HAP-1 (cell line): ENCODE measurements around the gene ARHGEF28.

Source experiments
- DNase-seq, 2 experiments: peaks; one replicate each; pipeline ENCODE4 v3.0.0-alpha.2; 2016 to 2020; ENCODE audit warnings: low spot score in 2 of 2
- H3K27me3 ChIP-seq: fragments of 250-450 bp; sonication (Bioruptor Pico); 2 replicates; pipeline ENCODE4 v1.5.1; 2020; ENCODE audit warnings: low read depth, mild to moderate bottlenecking, moderate library complexity
- H3K36me3 ChIP-seq: fragments of 250-450 bp; sonication (Bioruptor Pico); replicated peaks from 2 replicates; pipeline ENCODE4 v1.5.1; 2020; ENCODE audit warnings: mild to moderate bottlenecking
- H3K4me1 ChIP-seq: fragments of 250-450 bp; sonication (Bioruptor Pico); 2 replicates; pipeline ENCODE4 v1.5.1; 2020; ENCODE audit warnings: mild to moderate bottlenecking
- H3K4me3 ChIP-seq: fragments of 250-450 bp; sonication (Bioruptor Pico); 2 replicates; pipeline ENCODE4 v1.5.1; 2020; ENCODE audit warnings: mild to moderate bottlenecking, moderate library complexity
- H3K9me3 ChIP-seq: fragments of 250-450 bp; sonication (Bioruptor Pico); 2 replicates; pipeline ENCODE4 v1.5.1; 2020; ENCODE audit warnings: mild to moderate bottlenecking, moderate library complexity
- in situ Hi-C: fragments of 300-500 bp; cut with MboI; formaldehyde crosslinking; loops from 3 replicates; pipeline ENCODE4 v1.14.3; 2020; ENCODE audit warnings: low sequenced_read_pairs, inconsistent platforms, mixed read lengths

ARHGEF28 gene

GRCh38 chr5:73907164-73907563 lies 281.2 kb downstream of the ARHGEF28 start:
- in situ Hi-C loops, result loop anchor here (25.0 kb wide), 1 partner anchor 1005 kb away; no protein-coding TSS in a partner anchor
- no peak for DNase-seq
- Histone ChIP-seq H3K27me3 (peaks cover 8% of the 10 kb centered on the region), H3K4me1 (no peaks in the 10 kb centered on the region), H3K9me3 (no peaks in the 10 kb centered on the region), H3K4me3 (no peak overlapping the region), H3K36me3 (no peaks in the 10 kb centered on the region)

- H3K9me3 ChIP-seq, result no peaks in the 10 kb centered on the region
- peaks cover 9% of the 10 kb centered on the region for H3K27me3 ChIP-seq
- no peaks in the 10 kb centered on the region for H3K36me3 ChIP-seq
- H3K4me1 ChIP-seq, result no peaks in the 10 kb centered on the region
- no peak overlapping the region for H3K4me3 ChIP-seq
- DNase-seq, result no peak
- in situ Hi-C loops, result loop anchor here (25.0 kb wide), 1 partner anchor 1004 kb away; no protein-coding TSS in a partner anchor
These were observed 282.4 kb downstream of the ARHGEF28 start for GRCh38 chr5:73908395-73908794.

GRCh38 chr5:73908846-73909245 lies 282.9 kb downstream of the ARHGEF28 start:
- Histone ChIP-seq H3K4me1 (no peaks in the 10 kb centered on the region), H3K36me3 (no peaks in the 10 kb centered on the region), H3K4me3 (no peak overlapping the region), H3K9me3 (no peaks in the 10 kb centered on the region), H3K27me3 (peaks cover 9% of the 10 kb centered on the region)
- no peak for DNase-seq
- in situ Hi-C loops, result loop anchor here (25.0 kb wide), 1 partner anchor 1003 kb away; no protein-coding TSS in a partner anchor

- H3K27me3 ChIP-seq, result peaks cover 9% of the 10 kb centered on the region
- H3K4me3 ChIP-seq, result no peak overlapping the region
- no peaks in the 10 kb centered on the region for H3K9me3 ChIP-seq
- no peak for DNase-seq
- no peaks in the 10 kb centered on the region for H3K4me1 ChIP-seq
- in situ Hi-C loops, result loop anchor here (25.0 kb wide), 1 partner anchor 1003 kb away; no protein-coding TSS in a partner anchor
- no peaks in the 10 kb centered on the region for H3K36me3 ChIP-seq
These were observed 283.5 kb downstream of the ARHGEF28 start for GRCh38 chr5:73909474-73909873.

- Histone ChIP-seq H3K4me1 (no peaks in the 10 kb centered on the region), H3K36me3 (no peaks in the 10 kb centered on the region), H3K4me3 (no peak overlapping the region), H3K9me3 (no peaks in the 10 kb centered on the region), H3K27me3 (peaks cover 9% of the 10 kb centered on the region)
- no peak for DNase-seq
- in situ Hi-C loops, result loop anchor here (25.0 kb wide), 1 partner anchor 1000 kb away; no protein-coding TSS in a partner anchor
These were observed 285.9 kb downstream of the ARHGEF28 start for GRCh38 chr5:73911761-73912393.

GRCh38 chr5:73912821-73913271 lies 286.9 kb downstream of the ARHGEF28 start:
- peaks cover 9% of the 10 kb centered on the region for H3K27me3 ChIP-seq
- no peaks in the 10 kb centered on the region for H3K9me3 ChIP-seq
- no peak overlapping the region for H3K4me3 ChIP-seq
- in situ Hi-C loops, result loop anchor here (25.0 kb wide), 1 partner anchor 999 kb away; no protein-coding TSS in a partner anchor
- no peaks in the 10 kb centered on the region for H3K36me3 ChIP-seq
- no peaks in the 10 kb centered on the region for H3K4me1 ChIP-seq
- DNase-seq, result no peak

- Histone ChIP-seq H3K27me3 (peaks cover 9% of the 10 kb centered on the region), H3K36me3 (no peaks in the 10 kb centered on the region), H3K4me3 (no peak overlapping the region), H3K4me1 (no peaks in the 10 kb centered on the region), H3K9me3 (no peaks in the 10 kb centered on the region)
- in situ Hi-C loops, result loop anchor here (25.0 kb wide), 1 partner anchor 998 kb away; no protein-coding TSS in a partner anchor
- no peak for DNase-seq
These were observed 288.0 kb downstream of the ARHGEF28 start for GRCh38 chr5:73913971-73914370.

- H3K4me1 ChIP-seq, result no peaks in the 10 kb centered on the region
- H3K9me3 ChIP-seq, result no peaks in the 10 kb centered on the region
- no peak for DNase-seq
- no peak overlapping the region for H3K4me3 ChIP-seq
- no peaks in the 10 kb centered on the region for H3K36me3 ChIP-seq
- in situ Hi-C loops, result loop anchor here (25.0 kb wide), 1 partner anchor 997 kb away; no protein-coding TSS in a partner anchor
- peaks cover 9% of the 10 kb centered on the region for H3K27me3 ChIP-seq
These were observed 289.3 kb downstream of the ARHGEF28 start for GRCh38 chr5:73915345-73915744.

- Histone ChIP-seq H3K36me3 (no peaks in the 10 kb centered on the region), H3K4me3 (no peak overlapping the region), H3K27me3 (peaks cover 4% of the 10 kb centered on the region; the same call in 1 of the 2 replicates), H3K4me1 (no peaks in the 10 kb centered on the region), H3K9me3 (no peaks in the 10 kb centered on the region)
- in situ Hi-C loops, result loop anchor here (25.0 kb wide), 1 partner anchor 995 kb away; no protein-coding TSS in a partner anchor
- no peak for DNase-seq
These were observed 291.4 kb downstream of the ARHGEF28 start for GRCh38 chr5:73917433-73917832.

- in situ Hi-C loops, result loop anchor here (25.0 kb wide), 1 partner anchor 994 kb away; no protein-coding TSS in a partner anchor
- Histone ChIP-seq H3K36me3 (no peaks in the 10 kb centered on the region), H3K4me1 (no peaks in the 10 kb centered on the region)
These were observed 291.9 kb downstream of the ARHGEF28 start for GRCh38 chr5:73917891-73918290.

GRCh38 chr5:73918791-73919221 lies 292.8 kb downstream of the ARHGEF28 start:
- H3K27me3 ChIP-seq, result peaks cover 8% of the 10 kb centered on the region; the same call in 1 of the 2 replicates
- H3K9me3 ChIP-seq, result no peaks in the 10 kb centered on the region
- no peaks in the 10 kb centered on the region for H3K4me1 ChIP-seq
- no peak for DNase-seq
- in situ Hi-C loops, result loop anchor here (25.0 kb wide), 1 partner anchor 993 kb away; no protein-coding TSS in a partner anchor
- no peaks in the 10 kb centered on the region for H3K36me3 ChIP-seq
- no peak overlapping the region for H3K4me3 ChIP-seq

More at GRCh38 chr5:73917891-73918290, 291.9 kb downstream of the ARHGEF28 start:
- Histone ChIP-seq H3K27me3 (peaks cover 4% of the 10 kb centered on the region; the same call in 1 of the 2 replicates), H3K9me3 (no peaks in the 10 kb centered on the region), H3K4me3 (no peak overlapping the region)
- no peak for DNase-seq

- Histone ChIP-seq H3K36me3 (no peaks in the 10 kb centered on the region), H3K27me3 (peaks cover 8% of the 10 kb centered on the region; the same call in 1 of the 2 replicates), H3K4me3 (no peak overlapping the region), H3K4me1 (no peaks in the 10 kb centered on the region), H3K9me3 (no peaks in the 10 kb centered on the region)
- DNase-seq, result no peak
- in situ Hi-C loops, result loop anchor here (25.0 kb wide), 1 partner anchor 991 kb away; no protein-coding TSS in a partner anchor
These were observed 295.7 kb downstream of the ARHGEF28 start for GRCh38 chr5:73921741-73922140.

- H3K4me1 ChIP-seq, result no peaks in the 10 kb centered on the region
- no peak overlapping the region for H3K4me3 ChIP-seq
- in situ Hi-C loops, result loop anchor here (25.0 kb wide), 1 partner anchor 990 kb away; no protein-coding TSS in a partner anchor
- DNase-seq, result no peak
- peaks cover 8% of the 10 kb centered on the region; the same call in 1 of the 2 replicates for H3K27me3 ChIP-seq
- H3K9me3 ChIP-seq, result no peaks in the 10 kb centered on the region
- no peaks in the 10 kb centered on the region for H3K36me3 ChIP-seq
These were observed 296.2 kb downstream of the ARHGEF28 start for GRCh38 chr5:73922224-73922623.
